Right ventricle myocardium inferior (tissue), 1 donor: Measurements from ENCODE around the gene TBCD. TPM values are rescaled to one million over a fixed set of nuclear protein-coding genes. Genes with fewer than 3 reads are reported as not detected.
"Not testable (repeated sequence)": the region's sequence is repeated elsewhere in the genome, so short reads cannot be mapped to it uniquely, and the experiment has no call there.

ENCODE experiments used
- ATAC-seq: fragments of 200-7000 bp; cut with Tn5 transposase; one replicate; pipeline ENCODE4 v1.9.1; 2020; ENCODE audit warnings: mild to moderate bottlenecking, moderate library complexity
- DNase-seq: peaks from one replicate; pipeline ENCODE4 v3.0.0; 2021; ENCODE audit errors: missing footprints
- intact Hi-C: fragments of 100-400 bp; cut with DNase I; formaldehyde crosslinking; loops from one replicate; pipeline ENCODE4 v1.11.0; 2022
- total RNA-seq: library from RNA; stranded (reverse); fragmentation: NEBNext Ultra II Directional; extraction: Animal tissue kit (Norgen Biotek cat#: 25700); gene quantifications from one replicate; pipeline ENCODE4 v1.2.1, GENCODE V29; 2021
- donor health status: DM: no; HTN: yes; CAD: no; lungs with severe emphysema.

TBCD gene
- total RNA-seq, 1 donor from 2014 or later: 43.4 TPM

DNA sequence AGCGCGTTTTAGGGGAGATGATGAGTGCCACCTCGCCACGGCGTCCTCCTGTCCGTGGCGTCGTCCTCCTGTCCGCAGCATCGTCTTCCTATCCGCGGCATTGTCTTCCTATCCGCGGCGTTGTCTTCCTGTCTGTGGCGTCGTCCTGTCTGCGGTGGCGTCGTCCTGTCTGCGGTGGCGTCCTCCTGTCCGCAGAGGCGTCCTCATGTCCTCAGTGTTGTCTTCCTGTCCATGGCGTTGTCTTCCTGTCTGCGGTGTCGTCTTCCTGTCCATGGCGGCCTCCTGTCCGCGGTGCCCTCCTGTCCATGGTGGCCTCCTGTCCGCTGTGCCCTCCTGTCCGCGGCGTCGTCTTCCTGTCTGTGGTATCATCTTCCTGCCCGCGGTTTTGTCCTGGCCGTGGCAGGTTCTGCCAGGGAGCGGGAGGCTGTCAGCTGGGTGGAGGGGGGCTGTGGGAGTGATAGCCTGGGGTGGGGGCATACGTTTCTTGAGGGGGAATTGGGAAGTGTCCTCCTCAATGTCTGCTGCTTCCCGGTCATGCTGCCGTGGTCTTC lies 30.9 kb downstream of the TBCD start:
- ATAC-seq (no peak), DNase-seq (no peak)
- intact Hi-C loops: loop anchor here (2.0 kb wide), 1 partner anchor 62 kb away; no protein-coding TSS in a partner anchor

DNA sequence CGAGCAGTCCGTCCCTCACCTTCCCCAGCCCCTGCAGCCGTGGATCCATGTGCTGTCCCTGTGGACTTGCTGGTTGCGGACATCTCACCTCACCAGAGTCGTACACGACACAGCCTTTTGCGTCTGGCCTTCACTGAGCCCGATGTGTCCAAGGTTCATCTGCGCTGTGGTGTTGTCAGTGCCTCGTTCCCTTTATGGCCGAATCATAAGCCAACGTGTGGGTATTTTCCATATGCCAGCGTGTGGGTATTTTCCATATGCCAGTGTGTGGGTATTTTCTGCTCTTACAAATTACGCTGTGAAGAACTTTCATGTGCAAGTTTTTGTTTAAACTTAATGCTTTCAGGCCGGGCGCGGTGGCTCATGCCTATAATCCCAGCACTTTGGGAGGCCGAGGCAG lies 31.6 kb downstream of the TBCD start:
- intact Hi-C loops: loop anchor here (2.0 kb wide), 1 partner anchor 61 kb away; no protein-coding TSS in a partner anchor
- ATAC-seq (no peak), DNase-seq (no peak)

DNA sequence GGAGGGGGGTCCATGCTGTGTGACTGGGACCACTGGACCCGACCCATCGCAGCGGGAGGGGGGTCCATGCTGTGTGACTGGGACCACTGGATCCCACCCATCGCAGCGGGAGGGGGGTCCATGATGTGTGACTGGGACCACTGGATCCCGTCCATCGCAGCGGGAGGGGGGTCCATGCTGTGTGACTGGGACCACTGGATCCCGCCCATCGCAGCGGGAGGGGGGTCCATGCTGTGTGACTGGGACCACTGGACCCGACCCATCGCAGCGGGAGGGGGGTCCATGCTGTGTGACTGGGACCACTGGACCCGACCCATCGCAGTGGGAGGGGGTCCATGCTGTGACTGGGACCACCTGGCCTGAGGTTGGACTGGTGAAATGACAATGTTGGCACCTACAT lies 33.7 kb downstream of the TBCD start:
- DNase-seq, ATAC-seq, intact Hi-C loops: not testable (repeated sequence)

GRCh38 chr17:82786427-82786826 lies 34.6 kb downstream of the TBCD start:
- intact Hi-C loops: no loop called here
- no peak for ATAC-seq

DNA sequence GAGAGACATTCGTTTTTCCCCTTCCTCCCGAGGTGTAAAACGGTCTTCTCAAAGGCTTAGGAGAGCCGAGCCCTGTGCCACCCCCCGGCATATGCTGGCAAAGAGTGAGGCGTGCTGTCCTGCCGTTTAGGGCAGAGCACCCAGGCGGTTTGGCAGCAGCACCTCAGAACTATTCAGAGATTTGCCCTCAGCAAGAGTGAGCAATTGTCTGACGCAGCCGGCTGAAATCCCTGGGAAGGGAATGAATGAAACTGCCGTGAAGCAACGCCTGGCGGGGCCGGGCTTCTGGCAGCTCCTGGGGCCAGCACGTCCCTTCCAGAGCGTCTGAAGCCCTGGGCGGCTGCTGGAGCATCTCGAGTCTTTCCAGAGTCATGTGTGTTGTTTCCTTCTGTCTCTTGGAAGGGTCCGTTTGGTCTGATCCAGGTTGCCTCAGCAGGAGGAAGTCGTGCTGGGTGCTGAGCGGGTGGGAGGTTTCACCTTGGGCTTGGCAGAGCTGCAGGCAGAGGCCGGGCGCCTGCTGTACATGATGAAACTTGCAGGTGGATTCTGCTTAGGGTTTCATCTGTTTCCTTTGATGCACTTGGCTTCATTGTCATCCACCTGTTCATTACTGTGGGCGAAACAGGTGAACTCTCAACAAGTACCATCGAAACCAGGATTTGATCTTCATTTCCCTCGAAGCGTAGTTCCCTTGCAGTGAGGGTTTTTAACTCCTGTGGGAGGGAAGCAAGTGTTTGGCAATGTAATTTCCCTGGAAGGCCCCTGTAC lies 35.4 kb downstream of the TBCD start:
- DNase-seq (no peak), ATAC-seq (peak; percentile 69)
- intact Hi-C loops: no loop called here

More at GRCh38 chr17:82786427-82786826, 34.6 kb downstream of the TBCD start:
- no peak for DNase-seq

DNA sequence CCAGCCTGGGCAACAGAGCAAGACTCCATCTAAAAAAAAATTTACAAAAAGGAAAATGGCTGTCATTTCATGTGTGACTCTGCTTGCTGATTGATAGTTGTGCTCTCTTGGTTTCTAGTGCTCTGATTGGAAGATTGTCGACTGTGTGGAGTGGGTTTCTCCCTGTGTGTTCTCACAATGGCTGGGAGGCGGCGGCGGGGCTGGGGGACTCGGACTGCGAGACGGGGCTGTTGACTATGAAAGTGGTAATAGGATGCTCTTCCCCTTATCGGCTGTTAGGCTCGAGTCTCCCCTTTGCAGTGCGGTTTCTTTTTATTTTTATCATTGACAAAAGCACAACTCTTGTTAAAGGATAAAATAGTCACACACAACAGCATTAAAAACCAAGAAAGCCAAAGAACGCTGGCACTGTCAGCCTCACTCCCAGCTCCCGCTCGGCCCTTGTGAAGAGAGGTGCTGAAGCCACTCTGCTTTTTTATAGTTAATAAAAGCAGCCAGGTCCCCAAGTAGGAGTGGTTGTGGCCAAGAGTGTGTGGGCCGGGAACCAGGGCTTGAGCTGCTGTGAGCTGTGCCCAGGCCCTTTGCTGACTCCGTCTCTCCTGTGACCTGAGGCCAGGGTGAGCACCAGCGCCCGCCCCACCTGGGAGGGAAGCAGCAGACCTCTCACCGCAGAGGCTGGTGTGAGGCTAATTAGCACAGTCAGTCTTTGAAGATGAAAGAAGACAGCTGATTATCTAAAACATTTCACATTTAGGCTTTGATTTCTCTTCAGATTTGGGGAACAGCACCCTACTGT lies 36.5 kb downstream of the TBCD start:
- DNase-seq (no peak), ATAC-seq (peak; percentile 47)
- intact Hi-C loops: no loop called here

DNA sequence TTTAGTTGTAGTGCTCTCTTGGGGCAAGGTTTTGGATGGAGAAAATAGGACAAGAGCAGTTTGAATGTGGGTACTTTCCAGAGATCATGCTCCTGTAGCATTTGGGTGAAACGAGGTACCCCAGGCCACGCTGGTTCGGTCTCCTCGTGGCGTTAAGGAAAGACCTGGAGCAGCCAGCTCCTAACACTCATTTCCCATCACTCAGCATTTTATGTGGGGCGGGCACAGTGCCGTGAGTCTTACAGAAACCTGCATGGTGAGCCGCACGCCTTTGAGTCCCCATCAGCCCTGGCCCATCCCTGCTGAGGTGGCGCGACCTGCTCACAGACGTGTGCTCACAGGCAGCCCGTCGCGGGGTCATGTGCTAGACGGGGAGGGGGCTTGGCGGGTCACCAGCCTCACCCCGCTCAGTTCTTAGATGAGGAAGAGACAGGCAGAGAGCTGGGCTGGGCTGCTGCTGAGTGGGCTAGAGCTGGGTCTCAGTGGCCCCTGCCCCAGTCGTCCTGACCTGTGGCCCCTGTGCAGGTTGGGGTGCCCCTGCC lies 37.3 kb downstream of the TBCD start:
- DNase-seq (no peak), ATAC-seq (no peak)
- intact Hi-C loops: no loop called here

DNA sequence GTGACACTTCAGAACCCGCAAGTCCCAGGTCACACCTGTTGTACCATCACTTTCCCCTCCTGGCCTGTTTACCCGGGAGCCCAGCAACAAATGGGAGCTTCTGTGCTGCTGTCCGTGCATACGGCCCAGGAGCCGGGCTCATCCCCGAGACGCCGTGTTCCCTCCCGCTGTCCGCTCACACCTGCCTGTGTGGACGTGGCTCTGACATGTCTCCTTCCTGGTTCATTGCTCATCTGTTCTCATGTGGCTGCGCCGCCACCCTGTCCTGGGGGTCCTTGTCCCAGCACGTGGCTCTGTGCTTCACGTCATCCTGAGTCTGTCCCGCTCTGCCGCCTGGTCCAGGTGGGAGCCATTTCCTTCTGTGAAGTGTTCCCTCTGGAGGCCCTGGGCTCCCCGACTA lies 37.9 kb downstream of the TBCD start:
- no peak for DNase-seq
- ATAC-seq: no peak
- intact Hi-C loops: no loop called here

GRCh38 chr17:82790391-82790790 lies 38.5 kb downstream of the TBCD start:
- ATAC-seq (no peak), DNase-seq (no peak)
- intact Hi-C loops: no loop called here

- intact Hi-C loops: no loop called here
- no peak for ATAC-seq
- no peak for DNase-seq
Measured at GRCh38 chr17:82791532-82791931, 39.7 kb downstream of the TBCD start.

DNA sequence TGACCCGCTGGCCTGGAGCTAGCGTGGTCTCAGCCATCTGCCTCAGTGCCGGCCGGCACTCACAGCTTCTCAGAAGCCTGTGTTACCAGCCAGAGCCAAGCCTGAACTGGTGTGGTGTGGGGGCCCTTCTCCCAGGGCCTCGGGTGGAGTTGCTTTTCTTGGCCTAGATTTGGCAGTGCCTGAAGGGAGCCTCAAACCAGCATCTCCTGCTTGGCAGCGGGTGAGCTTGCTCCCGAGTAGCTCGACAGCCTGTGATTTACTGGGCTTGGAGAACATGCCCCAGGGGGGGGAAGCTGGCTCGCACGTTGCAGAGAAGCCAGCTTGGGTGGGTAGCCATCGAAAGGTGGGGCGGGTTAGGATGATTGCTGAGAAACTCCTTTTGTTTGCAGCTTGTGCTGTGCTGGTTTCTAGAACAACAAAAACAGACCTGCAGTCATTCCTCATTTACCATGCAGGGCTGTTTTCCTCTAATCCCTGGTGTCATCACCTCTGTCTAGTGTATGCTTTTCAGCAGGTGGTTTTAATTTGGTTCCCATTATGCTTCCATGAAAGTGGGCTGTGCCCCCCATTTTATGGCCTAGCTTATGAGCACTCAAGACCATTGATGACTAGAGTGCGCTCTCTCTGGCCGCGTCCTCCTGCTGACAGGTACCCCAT lies 42.2 kb downstream of the TBCD start:
- DNase-seq (peak; percentile 43), ATAC-seq (peak; percentile 9)
- intact Hi-C loops: no loop called here

GRCh38 chr17:82794781-82795482 lies 43.1 kb downstream of the TBCD start:
- DNase-seq: peak; percentile 67
- intact Hi-C loops: loop anchor here (5.0 kb wide), 1 partner anchor 37 kb away; no protein-coding TSS in a partner anchor
- peak; percentile 64 for ATAC-seq

DNA sequence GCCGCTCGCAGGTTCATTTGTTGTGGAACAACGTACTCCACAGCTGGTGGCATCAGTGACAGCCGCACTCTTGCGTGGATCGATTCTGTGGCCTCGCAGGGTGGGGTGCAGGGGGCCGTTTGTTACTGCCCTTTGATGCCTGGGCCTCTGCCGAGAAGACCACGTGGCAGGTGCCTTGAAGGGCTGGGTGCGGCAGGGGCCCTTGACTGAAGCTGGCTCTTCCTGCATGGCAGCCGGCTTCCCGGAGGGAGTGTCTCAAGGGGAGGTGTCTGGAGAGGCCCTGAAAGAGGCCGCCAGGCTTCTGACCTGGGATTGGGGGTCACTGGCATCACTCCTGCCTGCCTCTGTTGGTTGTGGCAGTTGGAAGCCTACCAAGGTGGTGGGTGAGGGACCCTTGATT lies 43.8 kb downstream of the TBCD start:
- ATAC-seq (no peak), DNase-seq (peak; percentile 50)
- intact Hi-C loops: loop anchor here (5.0 kb wide), 1 partner anchor 37 kb away; no protein-coding TSS in a partner anchor

DNA sequence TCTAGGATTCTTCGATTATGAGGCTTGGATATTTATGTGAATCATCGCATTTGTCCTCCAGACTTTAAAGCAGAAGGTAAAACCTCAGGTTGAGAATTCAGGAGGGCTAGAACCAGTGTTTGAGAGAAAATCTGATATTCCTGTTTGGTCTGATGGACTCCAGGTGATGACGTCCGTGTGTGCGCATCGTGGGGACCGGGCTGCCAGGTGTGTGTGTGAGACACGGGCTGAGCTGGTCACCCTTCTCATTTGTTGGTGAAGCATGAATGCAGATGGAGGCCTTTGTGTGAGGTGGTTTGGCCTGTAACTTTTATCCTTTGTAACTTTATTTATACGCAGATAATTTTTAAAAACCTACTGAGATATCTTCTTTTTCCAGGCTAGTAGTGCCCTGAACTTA lies 45.2 kb downstream of the TBCD start:
- intact Hi-C loops: loop anchor here (5.0 kb wide), 1 partner anchor 35 kb away; no protein-coding TSS in a partner anchor
- ATAC-seq (no peak), DNase-seq (peak; percentile 56)

GRCh38 chr17:82798752-82799151 lies 46.9 kb downstream of the TBCD start:
- no peak for ATAC-seq
- intact Hi-C loops: loop anchor here (5.0 kb wide), 1 partner anchor 34 kb away; no protein-coding TSS in a partner anchor
- DNase-seq: no peak

DNA sequence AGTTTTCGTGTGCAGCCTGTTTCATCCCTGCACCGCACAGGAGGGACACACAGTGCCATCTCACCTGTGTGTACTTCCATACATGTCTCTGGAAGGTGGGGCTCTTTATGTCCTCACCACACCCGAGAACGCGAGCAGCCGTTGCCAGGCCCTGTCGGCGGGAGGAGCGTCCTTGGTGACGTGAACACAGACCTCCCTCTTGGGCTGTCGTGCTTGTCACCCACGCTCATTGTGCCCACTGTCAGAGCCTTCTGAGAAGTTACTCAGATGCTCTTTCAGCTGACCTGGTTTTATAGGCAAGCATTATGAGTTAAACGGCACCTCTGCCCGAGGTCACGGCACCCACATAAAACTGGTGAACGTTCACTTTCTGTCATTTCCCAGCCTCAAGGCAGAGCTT lies 47.7 kb downstream of the TBCD start:
- ATAC-seq (no peak), DNase-seq (peak; percentile 62)
- intact Hi-C loops: loop anchor here (5.0 kb wide), 1 partner anchor 33 kb away; no protein-coding TSS in a partner anchor

- intact Hi-C loops: no loop called here
- peak; percentile 3 for DNase-seq
- no peak for ATAC-seq
Measured at GRCh38 chr17:82800885-82801284, 49.0 kb downstream of the TBCD start.

- intact Hi-C loops: no loop called here
- ATAC-seq (no peak), DNase-seq (peak; percentile 17)
Measured at GRCh38 chr17:82801377-82801970, 49.6 kb downstream of the TBCD start.
